GM21825 (cell line): ENCODE data around the gene DAB1.

Experiments used
- ATAC-seq: cut with Tn5 transposase; IDR thresholded peaks from one replicate; pipeline ENCODE4 v1.9.1; 2021; ENCODE audit warnings: mild to moderate bottlenecking, moderate library complexity; ENCODE audit not compliant: unreplicated experiment

The DAB1 gene

DNA sequence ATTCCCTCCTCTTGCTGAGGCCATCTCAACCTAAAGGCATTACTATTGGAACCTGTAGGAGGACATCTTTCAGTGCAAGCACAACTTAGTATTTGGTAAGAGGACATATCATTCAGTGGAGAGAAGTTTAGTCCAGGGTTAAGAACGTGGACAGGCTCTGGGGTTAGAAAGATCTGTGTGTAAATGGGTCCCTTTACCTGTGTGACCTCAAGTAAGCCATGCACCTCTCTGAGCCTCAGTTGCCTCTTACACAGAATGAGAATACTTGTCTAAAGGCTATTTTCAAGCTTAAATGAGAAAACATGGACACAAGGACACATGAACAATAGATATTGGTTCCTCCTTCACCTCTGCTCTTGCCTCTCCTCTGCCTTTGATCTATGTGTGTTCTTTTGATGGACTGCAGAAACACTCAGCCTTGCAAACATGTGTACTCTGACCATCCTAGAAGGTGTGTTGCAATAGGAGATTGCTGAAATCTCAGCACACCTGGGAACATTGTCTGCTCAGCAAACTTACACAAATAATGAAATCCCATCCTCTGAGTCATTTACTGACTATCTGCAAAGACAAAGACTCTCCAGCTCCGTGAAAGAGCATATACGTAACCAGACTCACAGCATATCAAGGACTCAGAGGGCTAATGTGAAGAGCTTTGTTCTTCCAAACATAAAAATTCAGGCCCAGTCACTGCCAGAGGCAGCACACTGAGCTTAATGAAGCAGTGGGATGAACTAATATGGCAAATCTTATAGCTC lies 143.8 kb downstream of the DAB1 start:
- ATAC-seq, result no peak

- no peak for ATAC-seq
These were observed 145.3 kb downstream of the DAB1 start for GRCh38 chr1:57278558-57278957.

DNA sequence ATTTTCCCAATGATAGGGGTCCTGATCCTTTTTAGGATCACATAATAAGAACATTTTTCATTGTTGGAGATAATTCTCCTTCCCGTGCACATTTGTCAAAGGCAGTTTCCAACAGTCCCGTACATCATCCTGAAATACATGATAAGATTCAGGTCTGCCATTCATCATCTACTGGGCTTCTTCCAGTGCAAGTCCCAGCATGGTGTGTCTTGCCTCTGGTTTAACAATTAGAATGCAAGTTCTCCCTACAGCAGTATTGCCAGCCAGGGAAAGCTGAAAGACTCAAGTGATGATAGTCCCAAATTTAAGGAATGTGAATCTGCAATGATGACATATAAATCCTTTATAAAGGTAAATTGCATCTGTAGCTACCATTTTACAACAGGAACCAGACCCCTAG lies 146.2 kb downstream of the DAB1 start:
- ATAC-seq, result no peak

- no peak for ATAC-seq
These were observed 146.9 kb downstream of the DAB1 start for GRCh38 chr1:57276918-57277317.

DNA sequence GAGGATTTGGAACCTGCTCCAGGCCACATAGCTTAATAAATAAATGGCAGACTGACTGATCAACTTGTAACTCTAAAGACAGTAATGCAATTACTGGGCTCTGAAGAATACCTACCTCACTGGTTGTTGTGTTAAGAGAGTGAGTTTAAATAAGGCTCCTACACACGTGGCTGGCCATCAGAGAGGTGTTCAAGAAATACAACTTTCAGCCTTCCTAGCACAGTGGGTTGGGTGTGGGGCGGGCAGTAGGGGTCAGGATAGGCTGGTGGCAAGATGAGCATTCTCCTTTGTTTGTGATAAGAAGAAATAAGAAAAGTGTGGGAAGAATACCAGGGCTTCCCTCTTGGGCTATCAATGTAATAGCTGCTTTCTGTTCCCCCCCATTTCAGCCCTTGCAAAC lies 151.3 kb downstream of the DAB1 start:
- ATAC-seq, result no peak

DNA sequence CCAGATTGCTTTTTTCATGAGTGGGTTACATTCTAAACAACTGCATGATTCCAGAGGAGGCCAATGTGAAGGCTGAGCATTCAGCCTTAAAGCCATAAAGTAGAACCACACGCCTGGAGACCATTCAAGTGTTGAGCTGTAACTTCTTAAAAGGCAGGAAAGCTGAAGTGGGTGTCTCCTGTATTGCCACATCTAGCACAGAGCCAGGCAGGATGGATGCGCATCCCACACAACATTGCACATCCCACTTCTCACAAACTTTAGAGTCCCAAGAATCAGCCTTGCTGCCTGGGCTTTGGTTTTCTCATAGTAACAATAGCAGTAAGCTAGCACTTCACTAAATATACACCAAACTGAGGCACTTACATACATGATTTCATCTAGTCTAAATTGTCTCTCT lies 151.7 kb downstream of the DAB1 start:
- no peak for ATAC-seq

GRCh38 chr1:57270927-57271698 lies 152.7 kb downstream of the DAB1 start:
- ATAC-seq, result no peak

DNA sequence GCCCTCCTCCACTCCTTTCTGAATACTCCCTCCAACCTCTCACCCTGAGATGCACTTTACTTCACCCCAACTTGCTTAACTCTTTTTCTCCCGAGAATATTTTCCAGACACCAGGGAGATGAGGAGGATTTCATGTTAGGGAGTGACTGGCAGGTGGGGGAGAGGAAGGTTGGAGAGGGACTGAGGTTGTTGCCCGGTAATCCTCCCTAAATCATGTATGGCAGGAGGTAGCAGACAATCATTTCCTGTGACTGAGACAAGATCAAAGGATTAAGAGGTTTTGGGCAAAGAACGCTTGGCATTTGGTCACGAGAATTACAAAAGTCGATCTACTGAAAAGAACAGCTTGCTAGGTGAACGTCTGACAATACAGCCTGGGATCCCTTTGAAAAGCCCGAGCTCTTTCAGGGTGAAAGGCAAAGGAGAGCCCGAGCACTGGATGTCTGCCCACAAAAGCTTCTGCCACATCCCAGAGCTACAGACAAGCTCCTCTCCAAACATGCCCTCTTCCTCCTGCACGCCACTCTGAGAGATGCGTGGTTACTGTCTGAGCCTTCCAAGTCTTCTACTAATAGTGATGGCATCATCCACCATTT lies 154.1 kb downstream of the DAB1 start:
- no peak for ATAC-seq

GRCh38 chr1:57265104-57265503 lies 158.8 kb downstream of the DAB1 start:
- ATAC-seq, result no peak

- no peak for ATAC-seq
These were observed 161.4 kb downstream of the DAB1 start for GRCh38 chr1:57262472-57262871.

DNA sequence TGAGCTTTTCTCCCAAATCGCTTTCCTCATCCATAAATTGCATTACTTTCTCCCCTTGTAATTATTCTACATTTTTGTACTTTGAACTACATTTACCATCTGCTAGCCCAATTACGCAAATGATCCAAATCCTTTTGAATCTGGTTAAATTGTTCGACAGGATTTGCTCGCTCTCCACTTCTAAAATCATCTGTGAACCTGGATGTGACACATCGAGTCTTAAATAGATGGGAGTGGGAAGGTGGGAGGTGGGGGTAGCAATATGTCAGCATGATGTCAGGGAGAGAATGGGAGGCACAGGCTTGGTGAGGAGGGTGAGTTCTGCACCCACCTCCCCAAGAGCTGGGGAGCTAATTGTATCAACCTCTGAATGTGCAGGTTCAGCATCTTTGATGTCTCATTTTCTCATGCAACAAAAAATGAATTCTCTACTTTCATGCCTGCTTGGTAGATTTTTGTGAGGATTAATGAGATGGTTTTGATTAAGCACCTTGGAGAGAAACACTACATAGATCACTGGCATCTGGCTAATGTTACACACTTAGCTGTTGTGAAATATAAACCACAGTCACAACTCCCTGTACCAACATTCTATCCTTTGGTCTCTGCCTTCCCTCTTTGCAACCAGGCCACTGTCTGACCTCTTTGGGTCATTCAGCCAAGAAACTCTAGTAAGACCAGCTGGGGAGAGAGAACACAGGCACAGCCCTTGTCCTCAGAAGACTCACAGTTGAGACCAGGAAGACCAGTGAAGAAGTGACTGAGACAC lies 165.1 kb downstream of the DAB1 start:
- no peak for ATAC-seq

DNA sequence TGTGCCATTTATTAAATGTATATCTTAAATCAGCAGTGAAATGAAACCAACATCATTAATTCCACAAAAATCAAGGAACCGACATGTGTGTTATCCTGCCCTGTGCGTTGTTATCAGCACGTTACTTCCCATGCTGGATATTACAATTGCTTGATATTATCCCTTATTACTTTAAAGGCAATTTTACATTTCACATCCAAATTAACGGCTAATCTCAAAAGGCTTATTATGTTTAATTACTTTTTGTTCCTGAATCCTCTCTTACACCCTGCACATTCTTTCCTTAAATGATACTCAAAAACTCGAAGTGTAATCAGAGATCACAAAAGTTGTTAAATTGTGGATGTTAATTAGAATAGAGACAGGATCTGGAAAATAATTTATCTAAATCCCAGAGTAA lies 167.9 kb downstream of the DAB1 start:
- no peak for ATAC-seq

DNA sequence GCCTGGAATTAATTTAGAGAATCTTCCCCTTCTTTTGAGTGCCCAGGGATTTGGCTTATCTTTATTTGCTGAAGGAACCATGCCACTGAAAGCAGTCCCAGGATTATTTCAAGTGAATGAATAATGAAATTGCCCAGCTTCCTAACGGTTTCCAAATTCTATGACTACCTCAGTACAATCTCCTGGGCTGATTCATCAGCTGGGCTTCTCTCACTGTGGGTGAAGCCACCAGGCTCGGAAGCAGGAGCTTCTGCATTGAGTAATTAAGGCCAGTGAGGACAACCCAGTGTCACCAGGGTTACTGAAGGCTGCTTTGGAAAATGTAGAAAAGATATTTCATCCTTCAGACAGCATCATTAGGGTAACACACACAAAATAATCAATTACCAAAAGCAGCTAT lies 169.8 kb downstream of the DAB1 start:
- no peak for ATAC-seq

DNA sequence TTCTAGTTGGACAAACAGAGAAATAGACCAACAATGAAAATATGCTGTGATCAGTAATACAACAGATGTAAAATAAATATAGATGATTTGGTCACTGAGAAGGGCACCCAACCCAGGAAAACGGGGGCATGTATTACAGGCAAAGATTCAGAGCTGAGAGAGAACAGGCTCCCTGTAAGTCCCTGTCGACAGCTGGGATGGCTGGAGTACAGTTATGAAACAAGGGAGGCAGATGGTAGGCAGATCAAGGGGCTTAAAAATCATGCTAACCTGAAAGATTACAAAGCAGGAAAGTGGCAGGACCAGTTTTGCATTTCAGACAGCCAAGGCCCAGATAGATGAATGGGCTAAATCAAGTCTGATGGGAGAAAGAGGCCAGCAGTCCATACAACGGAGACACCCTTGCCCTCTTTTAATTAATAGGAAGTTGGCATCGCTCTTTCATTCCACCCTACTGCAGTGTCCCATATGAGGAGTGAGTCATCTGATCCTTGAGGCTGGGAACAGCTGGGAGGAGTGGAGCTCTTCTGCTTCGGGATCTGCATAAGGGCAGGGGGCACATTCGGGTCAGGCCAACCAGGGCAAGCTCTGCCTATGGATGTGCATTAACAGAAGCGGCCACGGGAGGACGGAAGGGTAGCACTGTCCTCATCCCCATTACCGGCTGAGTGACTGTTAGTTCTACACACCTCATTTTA lies 171.1 kb downstream of the DAB1 start:
- ATAC-seq, result no peak

- ATAC-seq, result no peak
These were observed 173.8 kb downstream of the DAB1 start for GRCh38 chr1:57250021-57250420.

DNA sequence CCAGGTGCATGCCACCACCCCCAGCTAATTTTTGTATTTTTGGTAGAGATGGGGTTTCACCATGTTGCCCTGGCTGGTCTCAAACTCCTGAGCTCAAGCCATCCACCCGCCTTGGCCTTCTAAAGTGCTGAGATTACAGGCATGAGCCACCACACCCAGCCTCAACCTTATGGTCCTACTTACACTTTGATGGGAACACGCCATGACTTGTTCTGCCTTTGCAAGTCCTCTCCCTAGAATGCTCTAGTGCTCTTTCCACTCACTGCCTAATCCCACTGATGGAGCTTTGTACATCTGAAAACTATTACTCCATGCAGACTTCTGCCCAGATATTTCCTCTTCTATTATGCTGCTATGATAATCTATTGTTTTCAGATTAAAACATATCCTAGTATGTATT lies 174.3 kb downstream of the DAB1 start:
- ATAC-seq, result no peak

GRCh38 chr1:57248830-57249229 lies 175.0 kb downstream of the DAB1 start:
- ATAC-seq, result no peak

GRCh38 chr1:57238233-57238781 lies 185.6 kb downstream of the DAB1 start:
- ATAC-seq, result no peak

DNA sequence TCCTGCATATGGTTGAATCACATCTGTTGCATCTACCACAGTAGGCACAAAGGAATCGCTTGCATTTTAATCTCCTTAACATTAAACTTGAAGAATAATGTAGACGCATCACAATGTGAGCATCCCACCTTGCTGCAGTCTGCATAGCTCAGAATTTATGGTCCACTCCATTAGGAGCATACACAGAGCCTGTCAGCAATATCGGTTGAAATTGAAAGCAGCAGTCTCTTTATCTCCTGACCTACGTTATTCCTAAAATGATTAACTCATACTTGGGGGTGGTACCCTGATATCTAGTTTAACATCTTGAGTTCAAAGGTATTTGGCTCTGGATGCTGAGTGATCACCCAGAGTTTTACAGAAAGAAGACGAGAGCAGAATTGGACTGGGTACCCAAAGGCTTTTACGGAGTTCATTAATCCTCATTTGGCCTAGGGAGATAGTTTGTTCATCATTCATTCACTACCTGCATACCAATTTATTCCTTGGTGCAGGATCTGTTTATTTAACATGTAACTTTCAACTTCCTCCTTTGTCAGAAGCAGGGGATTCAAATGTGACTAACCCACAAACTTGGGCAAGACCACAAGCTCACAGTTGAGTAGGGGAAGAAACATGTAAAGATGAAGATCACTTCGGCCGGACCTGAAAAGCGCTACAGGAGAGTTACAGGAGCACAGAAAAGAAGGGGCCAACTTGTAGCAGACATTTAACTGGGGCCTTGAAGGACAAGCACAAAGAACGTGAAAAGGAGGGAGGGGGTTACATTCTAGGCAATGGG lies 187.9 kb downstream of the DAB1 start:
- no peak for ATAC-seq

DNA sequence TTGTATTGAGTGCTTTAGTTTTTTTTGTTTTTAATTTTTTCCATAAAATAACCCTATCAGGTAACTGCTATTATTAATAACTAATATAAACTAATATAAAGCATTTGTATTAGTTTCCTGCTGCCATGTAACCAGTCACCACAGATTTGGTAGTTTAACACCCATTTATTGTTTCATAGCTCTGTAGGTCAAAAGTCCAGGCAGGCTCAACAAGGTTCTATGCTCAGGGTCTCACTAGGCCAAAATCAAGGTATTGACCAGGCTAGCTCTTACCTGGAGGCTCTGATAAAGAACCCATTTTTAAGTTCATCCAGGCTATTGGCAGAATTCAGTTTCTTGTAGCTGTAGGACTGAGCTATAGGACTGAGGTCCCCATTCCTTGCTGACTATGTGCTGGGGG lies 189.4 kb downstream of the DAB1 start:
- ATAC-seq, result no peak
